BLaER1 treated with 17β-estradiol and CSF1 and Interleukin-3, amounts not matched to agents 10 nM and 100 nM (cell line): ENCODE results near the gene EBP.

Source experiments
- H3K27ac ChIP-seq, 11 experiments: shearing (Covaris generic); formaldehyde crosslinking; 2 replicates each; pipeline ENCODE4 v1.8.1; 2022
- H3K27me3 ChIP-seq, 11 experiments: shearing (Covaris generic); formaldehyde crosslinking; 2 replicates each; pipeline ENCODE4 v1.8.1; 2022
- H3K36me3 ChIP-seq, 11 experiments: shearing (Covaris generic); formaldehyde crosslinking; 2 replicates each; pipeline ENCODE4 v1.8.1; 2022
- H3K4me1 ChIP-seq, 10 experiments: shearing (Covaris generic); formaldehyde crosslinking; 2 replicates each; pipeline ENCODE4 v1.8.1; 2022
- H3K4me2 ChIP-seq, 11 experiments: shearing (Covaris generic); formaldehyde crosslinking; 2 replicates each; pipeline ENCODE4 v1.8.1; 2022
- H3K4me3 ChIP-seq, 10 experiments: shearing (Covaris generic); formaldehyde crosslinking; 2 replicates each; pipeline ENCODE4 v1.8.1; 2022
- H3K9ac ChIP-seq, 11 experiments: shearing (Covaris generic); formaldehyde crosslinking; 2 replicates each; pipeline ENCODE4 v1.8.1; 2022
- H3K9me3 ChIP-seq, 11 experiments: shearing (Covaris generic); formaldehyde crosslinking; replicated peaks in 1 of 11; 2 replicates each; pipeline ENCODE4 v1.8.1; 2022
- H4K20me1 ChIP-seq, 11 experiments: shearing (Covaris generic); formaldehyde crosslinking; 2 replicates each; pipeline ENCODE4 v1.8.1; 2022
- Cebpa-rat ChIP-seq, 11 experiments: shearing (Covaris generic); IDR thresholded peaks; 2 replicates each; pipeline ENCODE4 v1.8.1; 2022

EBP gene

GRCh38 chrX:48558271-48558670 lies 36.7 kb downstream of the EBP start:
- H3K27ac ChIP-seq: no peak overlapping the region
- H3K4me3 ChIP-seq: no peak overlapping the region
- H3K9ac ChIP-seq: no peak overlapping the region
- peaks cover 33 to 79% (median 54%) of the 10 kb centered on the region in 11 experiments for H3K36me3 ChIP-seq
- no peak overlapping the region for H3K4me2 ChIP-seq
- TF ChIP-seq Cebpa-rat (IDR thresholded peaks at IDR 0.05): no peak
- peaks cover 10 to 69% (median 38%) of the 10 kb centered on the region in 11 experiments; a peak in 18 of 22 replicates for H3K27me3 ChIP-seq
- H4K20me1 ChIP-seq: peaks cover 0 to 26% (median 0%) of the 10 kb centered on the region in 11 experiments; a peak in 6 of 22 replicates
- H3K9me3 ChIP-seq: no peaks in the 10 kb centered on the region
- H3K4me1 ChIP-seq: no peaks in the 10 kb centered on the region

GRCh38 chrX:48559636-48560035 lies 38.0 kb downstream of the EBP start:
- TF ChIP-seq Cebpa-rat (IDR thresholded peaks at IDR 0.05): no peak
- Histone ChIP-seq H3K9ac (no peak overlapping the region), H3K4me1 (no peaks in the 10 kb centered on the region), H3K4me3 (no peak overlapping the region), H3K36me3 (peaks cover 29 to 85% (median 59%) of the 10 kb centered on the region in 11 experiments), H3K9me3 (no peaks in the 10 kb centered on the region), H3K27ac (no peak overlapping the region), H4K20me1 (peaks cover 0 to 26% (median 0%) of the 10 kb centered on the region in 11 experiments; a peak in 6 of 22 replicates), H3K4me2 (no peak overlapping the region), H3K27me3 (peaks cover 10 to 72% (median 29%) of the 10 kb centered on the region in 11 experiments; a peak in 18 of 22 replicates)

DNA sequence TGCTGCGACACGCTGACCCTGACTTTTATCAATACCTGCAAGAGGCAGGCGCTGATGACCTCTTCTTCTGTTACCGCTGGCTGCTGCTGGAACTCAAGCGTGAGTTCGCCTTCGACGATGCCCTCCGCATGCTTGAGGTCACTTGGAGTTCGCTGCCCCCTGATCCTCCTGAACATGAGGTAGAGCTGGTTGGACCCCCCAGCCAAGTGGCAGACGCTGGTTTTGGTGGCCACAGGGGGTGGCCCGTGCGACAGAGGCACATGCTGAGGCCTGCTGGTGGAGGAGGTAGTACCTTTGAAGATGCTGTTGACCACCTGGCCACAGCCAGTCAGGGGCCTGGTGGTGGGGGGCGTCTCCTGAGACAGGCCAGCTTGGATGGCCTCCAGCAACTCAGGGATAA lies 38.4 kb downstream of the EBP start:
- no peak overlapping the region for H3K4me2 ChIP-seq
- no peak overlapping the region for H3K27ac ChIP-seq
- H3K36me3 ChIP-seq: peaks cover 25 to 84% (median 56%) of the 10 kb centered on the region in 11 experiments
- H3K9ac ChIP-seq: no peak overlapping the region
- no peaks in the 10 kb centered on the region for H3K4me1 ChIP-seq
- no peak for TF ChIP-seq Cebpa-rat (IDR thresholded peaks at IDR 0.05)
- H3K9me3 ChIP-seq: no peaks in the 10 kb centered on the region
- no peak overlapping the region for H3K4me3 ChIP-seq
- H3K27me3 ChIP-seq: peaks cover 10 to 68% (median 25%) of the 10 kb centered on the region in 11 experiments; a peak in 18 of 22 replicates
- H4K20me1 ChIP-seq: peaks cover 0 to 26% (median 0%) of the 10 kb centered on the region in 11 experiments; a peak in 6 of 22 replicates

DNA sequence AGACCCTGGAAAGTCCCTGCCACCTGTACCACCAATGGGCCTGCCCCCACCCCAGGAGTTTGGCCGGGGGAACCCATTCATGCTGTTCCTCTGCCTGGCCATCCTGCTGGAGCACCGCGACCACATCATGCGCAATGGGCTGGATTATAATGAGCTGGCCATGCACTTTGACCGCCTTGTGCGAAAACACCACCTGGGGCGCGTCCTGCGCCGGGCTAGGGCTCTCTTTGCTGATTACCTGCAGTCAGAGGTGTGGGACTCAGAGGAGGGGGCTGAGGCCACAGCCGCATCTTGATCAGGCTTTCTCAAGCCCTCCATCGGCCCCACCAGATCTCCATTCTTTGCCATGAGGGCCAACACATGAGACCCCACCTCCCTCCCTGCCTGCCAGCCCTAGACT lies 39.1 kb downstream of the EBP start:
- Histone ChIP-seq H4K20me1 (peaks cover 0 to 26% (median 0%) of the 10 kb centered on the region in 11 experiments; a peak in 6 of 22 replicates), H3K9me3 (no peaks in the 10 kb centered on the region), H3K9ac (no peak overlapping the region), H3K4me3 (no peak overlapping the region), H3K4me2 (no peak overlapping the region), H3K4me1 (no peaks in the 10 kb centered on the region; a peak in 1 of 20 replicates), H3K27me3 (peaks cover 10 to 61% (median 20%) of the 10 kb centered on the region in 11 experiments; a peak in 18 of 22 replicates), H3K36me3 (peaks cover 20 to 78% (median 50%) of the 10 kb centered on the region in 11 experiments), H3K27ac (no peak overlapping the region)
- no peak for TF ChIP-seq Cebpa-rat (IDR thresholded peaks at IDR 0.05)

- H3K36me3 ChIP-seq: peaks cover 0 to 1% (median under 1%) of the 10 kb centered on the region in 11 experiments; a peak in 14 of 22 replicates
- peak overlapping the region in 3 of 11 experiments; percentile 16 to 47 (median 34); a peak in 4 of 22 replicates for H3K9ac ChIP-seq
- H4K20me1 ChIP-seq: peaks cover 0 to 2% (median 0%) of the 10 kb centered on the region in 11 experiments; a peak in 1 of 22 replicates
- peaks cover 7 to 52% (median 32%) of the 10 kb centered on the region in 10 experiments; a peak in 19 of 20 replicates for H3K4me1 ChIP-seq
- H3K4me2 ChIP-seq: peak overlapping the region in 7 of 11 experiments; percentile 30 to 56 (median 43); a peak in 9 of 22 replicates
- H3K27ac ChIP-seq: peak overlapping the region in 9 of 11 experiments; percentile 24 to 97 (median 52); a peak in 16 of 22 replicates
- H3K4me3 ChIP-seq: no peak overlapping the region
- TF ChIP-seq Cebpa-rat (IDR thresholded peaks at IDR 0.05): no peak
- H3K9me3 ChIP-seq: no peaks in the 10 kb centered on the region
- peaks cover 0 to 15% (median 4%) of the 10 kb centered on the region in 11 experiments; a peak in 8 of 22 replicates for H3K27me3 ChIP-seq
Observed at GRCh38 chrX:48569958-48570357, 48.4 kb downstream of the EBP start.

- no peak for TF ChIP-seq Cebpa-rat (IDR thresholded peaks at IDR 0.05)
- Histone ChIP-seq H3K4me1 (peaks cover 21 to 74% (median 50%) of the 10 kb centered on the region in 10 experiments), H3K9me3 (no peaks in the 10 kb centered on the region), H3K4me2 (peak overlapping the region; percentile 36 to 87 (median 60)), H3K27me3 (peaks cover 0 to 23% (median 8%) of the 10 kb centered on the region in 11 experiments; a peak in 10 of 22 replicates), H3K36me3 (peaks cover 33 to 40% (median 39%) of the 10 kb centered on the region in 11 experiments), H4K20me1 (peaks cover 6 to 39% (median 32%) of the 10 kb centered on the region in 11 experiments; a peak in 19 of 22 replicates), H3K4me3 (peak overlapping the region; percentile 58 to 82 (median 75)), H3K9ac (peak overlapping the region; percentile 95 to 99 (median 98)), H3K27ac (peak overlapping the region; percentile 95 to 99 (median 99))
Observed at GRCh38 chrX:48573690-48574269, 52.2 kb downstream of the EBP start.

DNA sequence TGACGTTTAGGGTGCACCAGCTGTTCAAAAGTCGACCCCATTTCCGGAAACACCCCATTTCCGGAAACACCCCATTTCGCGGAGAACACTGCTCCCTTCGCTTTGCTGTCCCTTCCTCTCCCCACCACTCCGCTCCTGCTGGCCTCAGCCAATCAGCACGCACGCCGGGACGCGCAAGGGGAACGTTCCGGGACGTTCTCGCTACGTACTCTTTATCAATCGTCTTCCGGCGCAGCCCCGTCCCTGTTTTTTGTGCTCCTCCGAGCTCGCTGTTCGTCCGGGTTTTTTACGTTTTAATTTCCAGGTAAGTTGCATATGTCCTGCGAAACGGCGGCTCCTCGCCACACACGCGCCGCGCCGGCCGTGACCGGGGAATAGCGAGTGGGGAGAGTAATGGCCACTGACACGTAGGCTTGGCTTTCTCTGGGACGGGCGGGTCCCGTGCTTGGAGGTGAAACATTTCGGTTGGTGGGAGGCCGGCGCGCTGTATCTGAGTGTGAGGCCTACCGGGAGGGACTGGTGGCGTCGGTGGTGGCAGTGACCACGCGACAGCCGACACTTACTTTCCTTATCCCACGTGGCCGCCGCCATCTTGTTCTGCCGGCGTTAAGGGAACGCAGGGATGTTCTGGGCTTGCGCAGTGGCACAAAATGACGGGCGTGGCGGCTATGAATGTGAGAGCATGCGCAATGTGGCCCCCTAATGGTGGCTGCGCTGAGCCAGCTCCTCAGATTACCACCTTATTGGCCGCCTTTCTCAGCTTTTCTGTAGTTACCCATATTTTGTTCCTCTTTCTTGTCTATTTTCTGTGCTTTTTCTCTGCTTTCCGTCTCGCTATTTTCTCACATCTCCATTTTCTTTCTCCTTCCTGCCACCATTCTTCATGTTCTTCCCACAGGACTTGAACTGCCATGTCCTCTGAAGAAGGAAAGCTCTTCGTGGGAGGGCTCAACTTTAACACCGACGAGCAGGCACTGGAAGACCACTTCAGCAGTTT lies 53.0 kb downstream of the EBP start, which contains the start of gene RBM3:
Gene RBM3 (plus strand): TSS at position 215 of the 997 bp plus-strand sequence. CDS start 697 bp downstream, at position 912.
- H3K27me3 ChIP-seq: peaks cover 0 to 28% (median 8%) of the 10 kb centered on the region in 11 experiments; a peak in 11 of 22 replicates
- H3K4me2 ChIP-seq: peak within 1 kb of the TSS; percentile 74 to 93 (median 86)
- peak within 1 kb of the TSS; percentile 95 to 99 (median 98) for H3K9ac ChIP-seq
- H3K27ac ChIP-seq: peak within 1 kb of the TSS; percentile 95 to 99 (median 99)
- H3K4me1 ChIP-seq: peaks cover 21 to 74% (median 48%) of the 10 kb centered on the region in 10 experiments
- H3K4me3 ChIP-seq: peak within 1 kb of the TSS; percentile 58 to 82 (median 75)
- peaks cover 37 to 47% (median 46%) of the 10 kb centered on the region in 11 experiments for H3K36me3 ChIP-seq
- peaks cover 13 to 47% (median 40%) of the 10 kb centered on the region in 11 experiments; a peak in 19 of 22 replicates for H4K20me1 ChIP-seq
- no peaks in the 10 kb centered on the region for H3K9me3 ChIP-seq
- no peak for TF ChIP-seq Cebpa-rat (IDR thresholded peaks at IDR 0.05)

- peak overlapping the region in 10 of 11 experiments; percentile 97 to 99 (median 99); a peak in 21 of 22 replicates for H3K27ac ChIP-seq
- peak overlapping the region; percentile 95 to 99 (median 98) for H3K9ac ChIP-seq
- H3K4me2 ChIP-seq: peak overlapping the region; percentile 74 to 93 (median 86)
- no peaks in the 10 kb centered on the region for H3K9me3 ChIP-seq
- H3K4me3 ChIP-seq: peak overlapping the region; percentile 58 to 82 (median 75)
- peaks cover 17 to 57% (median 41%) of the 10 kb centered on the region in 11 experiments; a peak in 19 of 22 replicates for H4K20me1 ChIP-seq
- H3K4me1 ChIP-seq: peaks cover 20 to 63% (median 41%) of the 10 kb centered on the region in 10 experiments
- peaks cover 0 to 21% (median 8%) of the 10 kb centered on the region in 11 experiments; a peak in 8 of 22 replicates for H3K27me3 ChIP-seq
- no peak for TF ChIP-seq Cebpa-rat (IDR thresholded peaks at IDR 0.05)
- peaks cover 40 to 52% (median 48%) of the 10 kb centered on the region in 11 experiments for H3K36me3 ChIP-seq
Observed at GRCh38 chrX:48575642-48576041, 54.0 kb downstream of the EBP start.
